Stimulated activated CD8-positive, alpha-beta memory T cell treated with anti-CD3 and anti-CD28 coated beads, Interleukin-4, amount 100 ng/mL, for 4 hours (primary cell): ENCODE data around the gene MINAR2.

Experiments
- DNase-seq, 2 donors: peaks; one replicate each; pipeline ENCODE4 v3.0.0-alpha.2; 2020; ENCODE audit warnings: low read depth in 2 of 2, low spot score in 1 of 2

Gene MINAR2, protein sequence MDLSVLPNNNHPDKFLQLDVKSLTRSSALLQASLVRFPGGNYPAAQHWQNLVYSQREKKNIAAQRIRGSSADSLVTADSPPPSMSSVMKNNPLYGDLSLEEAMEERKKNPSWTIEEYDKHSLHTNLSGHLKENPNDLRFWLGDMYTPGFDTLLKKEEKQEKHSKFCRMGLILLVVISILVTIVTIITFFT

GRCh38 chr5:129747572-129748407 lies at the start of gene MINAR2:
Gene MINAR2 (plus strand): TSS chr5:129748094. CDS start chr5:129748191, 97 bp downstream.
- no peak for DNase-seq

DNA sequence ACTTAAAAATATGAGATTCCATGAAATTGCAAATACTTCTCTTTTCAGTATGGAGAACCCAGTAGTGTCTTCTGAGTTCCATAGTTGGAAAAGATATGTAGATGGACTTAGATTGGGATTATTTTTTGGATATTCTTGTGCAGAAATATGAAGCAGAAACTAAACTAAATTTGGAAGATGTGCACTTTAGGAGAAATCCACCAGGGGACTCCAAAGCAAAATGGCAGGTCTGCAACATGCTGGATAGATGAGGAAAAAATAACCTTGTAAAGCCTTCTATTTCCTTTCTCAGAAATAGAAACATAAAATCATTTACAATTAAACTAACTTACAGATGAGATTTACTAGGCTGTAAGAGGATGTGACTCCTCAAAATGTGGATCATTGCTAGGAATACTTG lies 49.2 kb upstream of the MINAR2 start:
- no peak for DNase-seq

DNA sequence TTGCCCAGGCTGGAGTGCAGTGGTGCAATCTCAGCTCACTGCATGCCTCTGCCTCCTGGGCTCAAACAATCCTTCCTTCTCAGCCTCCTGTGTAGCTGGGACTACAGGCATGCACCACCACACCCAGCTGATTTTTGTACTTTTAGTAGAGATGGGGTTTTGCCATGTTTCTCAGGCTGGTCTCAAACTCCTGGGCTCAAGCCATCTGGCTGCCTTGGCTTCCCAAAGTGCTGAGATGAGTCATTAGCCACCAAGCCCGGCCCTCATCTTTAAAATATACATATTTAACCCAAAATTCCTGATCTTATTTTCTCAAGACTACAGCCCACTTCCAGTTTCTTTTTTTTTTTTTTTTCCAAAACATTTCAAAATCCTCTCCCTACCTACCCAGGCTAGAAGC lies 31.7 kb upstream of the MINAR2 start:
- DNase-seq: no peak

DNA sequence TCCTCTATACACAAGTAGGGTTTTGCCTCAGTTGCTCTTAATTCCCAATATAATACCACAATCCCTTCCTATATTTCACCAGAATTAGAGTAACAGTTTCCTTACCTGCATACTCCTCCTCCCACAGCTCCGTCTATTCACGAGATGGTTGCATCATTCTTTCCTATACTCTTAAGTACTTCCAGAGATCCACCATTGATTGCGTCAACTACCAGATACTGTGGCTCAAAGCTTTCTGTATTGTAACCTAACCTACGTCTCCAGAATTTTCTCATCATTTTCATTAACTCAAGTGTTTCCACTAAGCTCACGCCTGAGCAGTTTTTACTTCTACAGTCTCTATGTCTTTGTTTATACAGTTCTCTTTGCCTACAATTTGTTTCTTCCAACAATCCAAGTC lies 31.2 kb upstream of the MINAR2 start:
- no peak for DNase-seq

GRCh38 chr5:129717751-129718310 lies 30.1 kb upstream of the MINAR2 start:
- no peak for DNase-seq

DNA sequence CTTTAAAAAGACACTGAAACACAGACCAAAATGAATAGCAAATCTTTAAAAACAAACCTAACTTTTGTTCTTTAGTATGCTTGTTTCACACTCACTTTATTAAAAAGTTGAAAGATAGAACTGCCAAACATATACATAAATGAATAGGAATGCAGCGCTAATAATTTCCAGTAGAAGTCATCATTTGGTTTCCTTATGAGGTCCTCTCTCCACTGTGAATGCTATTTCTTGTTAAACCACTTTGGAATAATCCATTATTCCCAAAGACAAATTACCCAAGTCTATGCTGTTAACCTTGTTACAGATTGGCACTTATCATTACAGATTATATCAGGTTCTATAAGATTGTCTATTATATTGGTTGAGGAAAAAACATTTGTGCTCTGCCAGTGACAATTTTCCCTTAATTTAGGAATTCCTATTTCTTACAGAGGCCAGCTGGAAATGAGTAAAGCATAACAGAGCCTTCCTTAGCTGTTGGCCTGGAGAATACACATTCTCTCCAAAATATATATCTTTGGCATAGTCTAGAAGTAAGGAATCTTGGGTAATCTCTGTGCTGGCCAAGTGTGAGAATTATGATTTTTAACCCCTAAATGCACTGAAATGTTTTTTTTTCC lies 29.3 kb upstream of the MINAR2 start:
- no peak for DNase-seq

GRCh38 chr5:129724222-129724621 lies 23.7 kb upstream of the MINAR2 start:
- no peak for DNase-seq

DNA sequence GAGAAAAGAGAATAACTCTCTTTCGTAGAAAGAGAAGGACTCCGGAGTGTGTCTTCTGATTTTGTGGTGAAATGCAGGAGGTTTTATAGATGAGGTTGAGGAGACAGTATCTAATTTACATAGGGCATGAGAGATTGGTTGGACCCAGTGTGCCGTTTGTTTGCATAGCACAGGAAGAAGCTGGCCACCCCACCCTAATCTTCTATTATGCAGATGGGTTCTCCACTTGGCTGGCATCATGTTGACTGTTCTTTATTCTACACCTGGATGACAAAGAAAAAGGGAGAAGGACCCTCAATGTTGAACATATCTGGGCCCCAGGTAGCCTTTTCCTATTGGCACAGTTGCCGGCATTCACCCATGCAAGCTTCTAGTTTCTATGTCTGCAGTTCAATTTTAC lies 23.2 kb upstream of the MINAR2 start:
- no peak for DNase-seq

GRCh38 chr5:129739773-129740172 lies 8.1 kb upstream of the MINAR2 start:
- DNase-seq: no peak

GRCh38 chr5:129743541-129744187 lies 4.2 kb upstream of the MINAR2 start:
- no peak for DNase-seq

GRCh38 chr5:129745997-129746396 lies 1.9 kb upstream of the MINAR2 start:
- DNase-seq: no peak

- DNase-seq: no peak
Measured at GRCh38 chr5:129746876-129747275, 1.0 kb upstream of the MINAR2 start.

- no peak for DNase-seq
Measured at GRCh38 chr5:129748913-129749880, 1.3 kb downstream of the MINAR2 start.

DNA sequence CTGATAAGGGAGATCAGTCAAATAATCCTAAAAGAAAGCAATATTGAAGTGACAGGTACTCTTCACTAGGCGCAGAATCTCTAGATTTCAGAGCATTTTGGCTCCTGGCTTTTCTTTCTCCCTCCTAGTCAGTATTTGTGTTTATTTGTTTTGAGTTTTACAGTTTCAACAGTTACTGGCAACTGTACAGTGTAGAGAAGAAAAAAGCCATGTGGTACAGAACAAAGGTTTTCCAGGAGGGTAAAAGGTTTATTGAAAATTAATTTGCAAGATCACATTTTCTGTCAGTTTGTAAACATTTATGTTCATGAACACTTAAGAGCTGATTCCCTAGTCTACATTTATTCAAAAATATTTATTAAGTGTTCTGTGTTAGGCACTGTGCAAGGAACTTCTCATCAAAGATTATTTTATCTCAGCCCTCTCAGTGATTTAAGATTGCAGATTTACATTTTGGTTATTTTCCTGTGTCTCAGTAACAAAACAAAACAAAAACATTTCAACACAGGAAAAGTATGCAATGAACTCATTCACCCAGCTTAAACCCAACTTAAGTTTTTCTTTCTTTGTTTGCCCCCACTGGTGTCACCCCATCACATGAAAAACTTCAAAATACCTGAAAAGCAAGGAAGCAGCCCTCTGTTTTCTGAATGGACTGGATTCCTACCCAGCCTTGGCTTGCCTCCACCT lies 12.9 kb downstream of the MINAR2 start:
- DNase-seq: no peak

DNA sequence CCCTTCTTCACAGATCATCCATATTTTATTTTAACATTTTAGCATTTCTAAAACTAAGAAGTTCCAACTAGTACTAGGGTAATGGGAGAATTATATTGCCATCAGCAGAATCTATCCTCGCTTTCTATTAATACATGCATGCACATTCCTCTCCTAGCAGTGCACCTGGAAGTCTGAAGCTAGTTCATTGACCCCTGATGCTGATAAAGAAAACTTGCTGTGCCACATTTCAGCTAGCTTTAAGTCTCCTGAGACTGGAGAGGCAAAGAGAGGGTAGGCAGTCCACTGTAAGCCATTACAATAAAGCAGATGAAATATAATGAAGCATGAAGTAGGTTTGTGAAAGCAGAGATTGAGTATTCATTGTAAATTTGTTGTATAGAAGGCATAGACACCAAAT lies 15.8 kb downstream of the MINAR2 start:
- DNase-seq: no peak

GRCh38 chr5:129766798-129767197 lies 18.9 kb downstream of the MINAR2 start:
- no peak for DNase-seq

- peak in 1 of 2 donors; percentile 16 for DNase-seq
Measured at GRCh38 chr5:129767927-129768380, 20.1 kb downstream of the MINAR2 start.

GRCh38 chr5:129768735-129769134 lies 20.8 kb downstream of the MINAR2 start:
- DNase-seq: no peak

DNA sequence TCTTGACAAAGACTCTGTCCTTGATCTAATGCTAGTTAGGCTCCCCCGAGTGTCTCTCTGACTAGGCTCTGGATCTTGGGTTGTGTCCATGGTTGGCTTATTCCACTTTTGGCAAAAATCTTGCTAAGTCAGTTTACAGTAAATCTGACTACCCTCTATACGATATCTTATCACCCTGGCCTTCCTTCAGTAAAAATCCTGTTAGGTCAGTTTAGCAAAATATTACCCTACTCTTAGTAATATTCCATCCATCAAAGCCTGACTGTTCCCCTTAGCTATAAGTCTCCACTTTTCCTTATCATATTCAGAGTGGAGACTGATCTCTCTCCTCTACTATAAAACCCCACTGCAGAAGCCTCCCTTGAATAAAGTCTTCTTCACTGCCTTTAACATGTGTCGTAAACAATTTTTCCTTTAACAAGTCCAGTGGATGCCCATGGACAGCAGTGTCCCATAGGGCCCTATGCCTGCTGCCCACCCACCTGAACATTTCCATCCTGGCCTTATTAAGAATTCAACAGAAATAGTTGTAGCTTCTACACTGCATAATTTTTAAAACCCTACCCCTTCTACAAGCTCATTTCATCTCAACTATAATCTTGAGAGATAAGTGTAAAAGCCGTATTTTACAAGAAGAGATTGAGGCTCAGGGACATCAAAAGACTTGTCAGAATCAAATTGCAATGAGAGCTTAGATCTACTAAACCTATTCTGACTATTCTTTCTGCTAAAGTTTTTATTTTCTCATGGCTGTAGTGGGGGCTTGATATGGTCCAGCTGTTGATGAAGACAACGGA lies 22.3 kb downstream of the MINAR2 start:
- DNase-seq: no peak
